Activated CD4-positive, CD25-positive, alpha-beta regulatory T cell treated with anti-CD3 and anti-CD28 coated beads, Interleukin-2, amount 50 U/mL, for 72 hours (primary cell): Measurements from ENCODE around the gene MFSD12.
A peak's percentile ranks its signal among the peaks of the same experiment; 100 is the strongest.

Source experiments
- DNase-seq: peaks from one replicate; pipeline ENCODE4 v3.0.0; 2021

Gene MFSD12

DNA sequence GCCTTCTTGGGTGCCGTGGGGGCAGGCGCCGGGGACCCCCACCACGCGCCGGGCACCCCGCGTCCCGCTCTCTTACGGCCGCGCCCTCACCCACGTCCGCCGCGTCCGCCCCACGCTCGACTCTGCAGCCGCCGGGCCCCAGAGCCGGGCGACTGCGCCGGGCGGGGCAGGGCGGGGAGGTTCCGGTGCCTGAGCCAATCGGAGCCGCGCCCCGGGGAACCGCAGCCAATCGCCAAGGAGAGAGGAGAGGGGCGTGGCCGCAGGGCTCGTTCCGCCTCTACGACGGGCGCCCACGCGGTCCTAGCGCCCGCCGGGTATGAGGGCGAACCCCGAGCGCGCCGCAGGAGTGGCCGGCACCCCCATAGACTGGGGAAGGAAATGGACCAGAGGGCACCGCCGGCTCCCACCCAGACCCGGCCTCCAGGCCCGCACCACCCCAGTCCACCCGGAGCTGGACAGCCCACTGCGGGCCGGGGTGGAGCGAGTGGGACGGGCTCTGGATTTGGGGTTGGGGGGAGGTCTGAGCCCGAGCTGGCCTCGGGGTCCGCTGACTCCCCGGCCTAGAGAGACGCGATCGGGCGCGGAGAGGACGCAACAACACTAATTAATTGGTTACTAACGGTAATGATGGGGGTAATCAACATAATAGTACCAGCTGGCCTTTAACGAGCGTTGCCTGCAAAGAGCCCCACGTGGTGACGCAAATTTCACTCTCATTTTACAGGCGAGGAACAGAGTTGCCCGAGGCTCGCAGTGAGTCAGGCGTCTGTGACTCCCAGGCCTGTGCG lies at the start of gene MFSD12:
Gene MFSD12 (minus strand): TSS at position 126 of the 788 bp plus-strand sequence. CDS start 183 bp downstream, outside the sequence.
- peak; percentile 97 for DNase-seq

GRCh38 chr19:3606690-3607289 lies 49.4 kb upstream of the MFSD12 start, which contains the start of gene TBXA2R:
Gene TBXA2R, minus strand, starts transcription at chr19:3606875. Its CDS starts 6,241 bp downstream, at chr19:3600634.
- DNase-seq: peak; percentile 64

DNA sequence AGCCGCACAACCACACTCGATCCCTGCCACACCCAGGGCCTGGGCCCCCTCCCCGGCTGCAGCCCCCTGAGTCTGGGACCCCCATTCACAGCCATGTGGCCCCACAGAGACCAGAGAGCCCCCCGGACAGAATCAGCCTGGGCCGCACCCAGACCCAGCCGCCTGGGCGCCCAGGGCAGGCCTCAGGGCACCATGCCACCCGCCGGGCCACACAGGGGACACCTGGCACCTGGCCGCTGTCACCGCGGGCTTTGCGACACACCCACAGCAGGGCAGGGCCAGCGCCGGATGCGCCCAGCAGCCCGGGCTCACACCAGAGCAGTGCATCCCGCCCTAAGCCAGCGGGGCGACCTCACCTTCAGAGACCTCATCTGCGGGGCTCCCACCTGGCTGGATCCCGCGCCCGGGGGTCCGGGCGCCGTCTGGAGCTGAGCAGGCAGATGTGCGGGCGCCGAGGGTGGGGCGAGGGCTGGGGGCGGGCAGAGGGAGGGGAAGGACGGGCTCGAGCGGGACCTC lies 48.8 kb upstream of the MFSD12 start:
- DNase-seq: no peak

DNA sequence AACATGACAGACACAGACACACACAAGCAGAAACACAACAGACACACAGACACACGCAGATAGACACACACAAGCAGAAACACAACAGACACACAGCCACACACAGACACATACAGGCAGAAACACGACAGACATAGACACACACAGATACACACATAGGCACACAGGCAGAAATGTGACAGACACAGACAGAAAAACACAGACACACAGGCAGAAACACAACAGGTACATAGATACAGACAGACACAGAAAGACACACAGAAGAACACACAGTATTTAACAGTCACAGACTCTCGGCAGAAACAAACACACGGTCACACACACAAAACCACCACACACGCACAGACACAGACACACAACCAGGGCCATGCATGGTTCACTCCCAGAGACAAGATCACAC lies 48.4 kb upstream of the MFSD12 start:
- DNase-seq: no peak

DNA sequence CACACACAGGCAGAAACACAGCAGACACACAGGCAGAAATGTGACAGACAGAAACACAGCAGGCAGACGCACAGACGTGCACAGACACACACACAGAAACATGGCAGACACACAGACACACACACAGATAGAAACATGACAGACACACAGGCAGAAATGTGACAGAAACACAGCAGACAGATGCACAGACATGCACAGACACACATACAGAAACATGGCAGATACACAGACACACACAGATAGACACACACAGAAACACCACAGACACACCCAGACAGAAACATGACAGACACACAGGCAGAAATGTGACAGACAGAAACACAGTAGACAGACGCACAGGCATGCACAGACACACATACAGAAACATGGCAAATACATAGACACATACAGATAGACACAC lies 48.0 kb upstream of the MFSD12 start:
- DNase-seq: no peak

- no peak for DNase-seq
Measured at GRCh38 chr19:3604987-3605343, 47.6 kb upstream of the MFSD12 start.

- DNase-seq: no peak
Measured at GRCh38 chr19:3604227-3604986, 47.0 kb upstream of the MFSD12 start.

DNA sequence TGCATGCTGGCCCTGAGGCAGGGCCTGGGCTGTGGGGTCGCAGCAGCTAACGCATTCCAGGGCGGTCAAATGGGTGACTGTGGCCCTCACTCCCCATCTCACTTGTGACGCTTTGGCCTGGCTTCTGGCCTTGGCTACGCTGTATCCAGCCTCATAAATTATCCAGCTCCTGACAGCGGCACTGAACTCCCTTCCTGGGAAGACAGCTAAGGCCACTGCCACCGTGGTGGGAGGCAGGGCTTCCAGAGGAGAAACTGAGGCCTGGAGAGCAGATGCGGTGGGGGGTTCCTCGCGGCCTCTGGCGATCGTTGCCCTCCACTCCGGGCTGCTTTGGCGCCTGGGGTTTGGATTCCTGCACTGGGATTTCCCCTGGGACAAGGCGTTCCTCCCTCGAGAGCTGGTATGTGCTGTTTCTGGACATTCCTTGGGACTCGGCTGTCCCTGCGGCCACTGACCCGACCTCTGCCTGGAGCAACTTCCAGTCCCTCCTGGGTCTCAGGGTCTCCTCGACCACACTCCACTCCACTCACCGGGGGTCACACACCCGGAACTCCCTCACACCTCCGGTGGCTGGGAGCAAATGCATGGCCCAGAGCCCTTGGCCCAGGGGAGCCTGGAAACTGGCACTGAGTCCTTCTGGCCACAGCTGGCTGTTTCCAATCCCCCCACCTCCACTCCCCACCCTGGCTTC lies 45.9 kb upstream of the MFSD12 start:
- no peak for DNase-seq

DNA sequence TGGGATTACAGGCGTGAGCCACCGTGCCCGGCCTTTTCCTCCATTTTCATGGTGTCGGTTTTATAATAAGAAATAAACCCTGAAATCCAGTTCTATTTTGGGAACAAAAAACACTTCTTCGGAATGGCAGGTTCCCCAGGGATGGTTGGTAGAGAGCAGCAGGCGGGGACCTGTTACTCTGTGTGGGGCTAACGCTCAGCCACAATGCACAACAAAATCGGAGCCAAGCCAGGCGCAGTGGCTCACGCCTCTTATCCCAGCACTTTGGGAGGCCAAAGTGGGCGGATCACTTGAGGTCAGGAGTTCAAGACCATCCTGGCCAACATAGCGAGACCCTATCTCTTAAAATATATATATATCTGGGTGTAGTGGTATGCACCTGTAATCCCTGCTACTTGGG lies 43.6 kb upstream of the MFSD12 start:
- no peak for DNase-seq

DNA sequence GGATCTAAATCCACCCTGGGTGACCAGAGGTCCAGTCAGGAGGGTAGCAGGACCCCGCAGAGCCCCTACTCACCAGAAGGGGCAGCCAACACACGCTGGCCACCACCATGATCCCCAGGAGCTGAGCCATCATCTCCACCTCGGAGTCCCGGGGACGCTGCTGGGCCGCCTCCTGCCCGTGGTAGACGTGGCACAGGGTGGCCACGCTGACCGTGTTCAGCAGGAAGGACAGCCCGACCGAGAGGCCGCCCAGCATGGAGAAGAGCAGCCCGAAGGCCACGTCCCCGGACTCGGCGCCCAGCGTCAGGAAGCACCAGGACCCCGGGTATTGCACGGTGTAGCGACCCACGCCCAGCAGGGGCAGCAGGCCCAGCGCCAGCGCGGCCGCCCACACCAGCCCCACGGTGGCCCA lies 42.4 kb upstream of the MFSD12 start:
- DNase-seq: no peak

DNA sequence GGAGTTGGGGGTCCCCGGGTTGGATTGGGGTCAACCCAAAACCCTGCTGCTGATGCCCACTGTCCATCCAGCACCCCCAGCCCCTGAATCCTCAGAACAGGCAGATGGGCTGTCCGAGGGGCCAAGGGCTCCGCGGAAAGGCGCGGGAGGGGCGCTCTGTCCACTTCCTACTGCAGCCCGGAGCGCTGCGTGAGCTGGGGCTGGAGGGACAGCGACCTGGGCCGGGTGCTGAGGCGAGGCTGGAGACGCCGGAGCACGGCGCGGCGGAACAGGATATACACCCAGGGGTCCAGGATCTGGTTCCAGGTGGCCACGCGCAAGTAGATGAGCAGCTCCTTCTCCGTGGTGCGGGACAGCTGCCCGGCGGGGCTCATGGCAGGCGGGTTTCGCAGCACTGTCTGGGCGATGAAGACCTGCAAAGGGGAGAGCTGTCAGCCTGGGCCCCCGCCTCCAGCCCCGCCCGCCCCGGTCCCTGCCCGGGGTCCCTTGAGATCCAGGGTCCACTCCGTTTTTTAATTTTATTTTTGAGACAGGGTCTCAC lies 38.2 kb upstream of the MFSD12 start:
- no peak for DNase-seq

DNA sequence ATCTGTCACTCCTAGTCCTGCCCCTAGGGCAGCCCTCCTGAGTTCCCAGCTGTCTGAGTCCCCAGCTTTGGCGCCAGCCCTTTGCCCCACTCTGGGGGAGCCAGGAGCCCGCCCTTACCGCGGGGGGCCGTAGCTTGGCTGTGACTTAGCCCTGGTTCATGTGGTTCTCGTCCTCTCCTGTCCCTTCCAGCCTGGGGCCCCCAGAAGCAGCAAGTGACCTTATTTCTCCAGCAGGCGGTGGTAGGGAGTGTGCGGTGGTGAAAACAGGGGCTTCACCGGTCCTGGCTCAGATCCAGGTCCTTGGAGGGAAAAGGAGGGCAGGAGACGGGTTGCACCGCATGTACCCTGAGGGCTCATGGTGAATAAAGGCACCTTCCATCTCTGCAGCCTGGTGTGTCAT lies 35.8 kb upstream of the MFSD12 start:
- DNase-seq: no peak

DNA sequence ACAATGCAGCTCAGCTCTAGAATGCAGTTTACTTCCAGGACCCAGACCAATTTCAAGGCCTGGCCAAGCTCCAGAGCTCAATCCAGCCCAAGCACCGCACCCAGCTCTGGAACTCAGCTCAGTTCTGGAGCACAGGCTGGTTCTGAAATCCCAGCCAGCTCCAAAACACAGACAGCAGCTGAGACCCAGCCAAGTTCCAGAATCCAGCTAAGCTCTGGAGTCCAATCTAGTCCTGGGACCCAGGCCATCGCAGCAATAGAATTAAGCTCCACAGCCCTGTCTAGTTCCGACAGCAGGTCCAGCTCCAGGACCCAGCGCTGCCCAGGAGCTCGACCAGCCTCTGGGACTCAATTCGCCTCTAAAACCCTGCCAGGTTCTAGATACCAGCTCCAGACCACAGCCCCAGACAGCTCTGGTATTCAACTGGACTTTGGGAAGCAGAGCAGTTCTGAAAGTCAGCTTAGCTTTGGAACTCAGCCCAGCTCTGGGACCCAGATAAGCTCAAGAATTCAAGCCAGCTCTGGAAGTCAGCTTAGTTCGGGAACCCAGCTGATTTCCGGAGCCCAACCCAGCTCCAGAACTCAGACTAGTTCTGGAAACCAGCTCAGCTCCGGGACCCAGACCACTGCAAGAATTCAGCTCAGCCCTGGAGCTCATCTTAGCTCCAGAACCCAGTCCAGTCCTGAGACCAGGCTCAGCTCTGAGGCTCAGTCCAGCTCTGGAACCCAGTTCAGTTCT lies 34.7 kb upstream of the MFSD12 start:
- DNase-seq: no peak

GRCh38 chr19:3590991-3591659 lies 33.7 kb upstream of the MFSD12 start:
- no peak for DNase-seq

- DNase-seq: no peak
Measured at GRCh38 chr19:3589949-3590348, 32.6 kb upstream of the MFSD12 start.

GRCh38 chr19:3589439-3589838 lies 32.1 kb upstream of the MFSD12 start:
- no peak for DNase-seq

GRCh38 chr19:3586707-3587346 lies 29.4 kb upstream of the MFSD12 start:
- DNase-seq: no peak

DNA sequence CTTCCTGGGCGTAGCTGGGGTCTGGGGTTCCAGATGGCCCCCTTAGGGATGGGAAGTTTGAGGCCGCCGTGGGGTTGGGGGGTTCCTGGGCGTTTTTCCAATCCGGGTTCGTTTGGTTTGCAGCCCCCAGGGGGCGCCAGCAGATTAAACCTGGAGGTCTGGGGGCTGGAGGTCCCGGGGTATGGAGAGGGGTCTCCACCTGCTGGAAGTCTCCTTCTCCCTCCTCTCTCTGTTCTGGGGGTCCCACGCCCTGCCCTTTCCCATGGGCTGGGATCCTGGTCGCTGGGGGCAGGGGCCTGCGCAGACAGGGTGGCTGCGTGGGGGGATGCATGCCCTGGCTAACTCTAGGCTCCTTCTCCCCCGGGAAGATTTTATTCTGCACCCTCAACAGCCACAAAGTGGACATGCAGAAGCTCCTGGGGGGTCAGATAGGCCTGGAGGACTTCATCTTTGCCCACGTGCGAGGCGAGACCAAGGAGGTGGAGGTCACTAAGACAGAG lies 28.8 kb upstream of the MFSD12 start:
- DNase-seq: no peak

DNA sequence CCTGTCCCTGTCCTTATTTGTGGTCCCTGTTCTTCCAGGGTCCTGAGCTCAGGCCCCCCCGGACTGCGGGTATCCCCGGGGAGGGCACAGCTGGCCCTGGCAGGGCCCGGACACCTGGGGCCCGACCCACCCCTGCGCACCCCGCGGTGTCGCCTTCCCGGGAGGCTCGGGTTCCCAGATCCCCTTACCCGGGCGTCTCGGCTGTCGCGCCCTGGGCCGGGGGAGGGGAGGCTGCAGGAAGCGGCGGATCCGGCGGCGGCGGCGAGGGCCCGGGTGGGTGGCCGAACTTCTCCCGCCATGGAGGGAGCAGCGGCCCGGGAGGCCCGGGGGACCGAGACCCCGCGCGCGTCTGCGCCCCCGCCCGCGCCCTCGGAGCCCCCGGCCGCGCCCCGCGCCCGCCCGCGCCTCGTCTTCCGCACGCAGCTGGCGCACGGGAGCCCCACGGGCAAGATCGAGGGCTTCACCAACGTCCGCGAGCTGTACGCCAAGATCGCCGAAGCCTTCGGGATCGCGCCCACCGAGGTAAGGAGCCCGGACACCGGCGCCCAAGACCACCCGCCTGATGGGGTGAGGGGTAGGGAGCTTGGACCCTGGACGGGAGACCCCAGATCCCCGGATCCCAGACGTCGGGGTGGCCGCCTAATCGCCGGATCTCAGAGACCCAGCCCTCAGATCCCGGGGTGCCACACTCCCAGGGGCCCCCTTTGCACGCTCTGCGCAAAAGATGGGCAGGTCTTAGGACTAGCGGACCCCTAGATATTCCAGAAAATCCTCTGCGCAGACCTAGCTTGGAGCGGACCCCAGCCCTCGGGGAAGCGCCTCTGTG lies 28.1 kb upstream of the MFSD12 start, which contains the start of gene GIPC3:
Gene GIPC3 (plus strand): TSS at position 178 of the 826 bp plus-strand sequence. CDS start 120 bp downstream, at position 298.
- DNase-seq: no peak
